Transverse colon (tissue), 4 donors: ENCODE data around the gene CNOT3.
A peak's percentile ranks its signal among the peaks of the same experiment; 100 is the strongest.

Source experiments
- EP300 ChIP-seq: sonication (generic); formaldehyde crosslinking; IDR thresholded peaks from one replicate; pipeline ENCODE4 v1.6.1; 2017; ENCODE audit warnings: antibody characterized with exemption, low read depth
- POLR2A ChIP-seq: fragments of 450-650 bp; IDR thresholded peaks from one replicate; pipeline ENCODE4 v1.6.1; 2016; ENCODE audit warnings: antibody characterized with exemption, mild to moderate bottlenecking, moderate library complexity
- POLR2AphosphoS5 ChIP-seq, 3 donors: sonication (generic); formaldehyde crosslinking; IDR thresholded peaks; one replicate each; pipeline ENCODE4 v1.6.1; 2016; ENCODE audit warnings: antibody characterized with exemption in 3 of 3
- TF ChIP-seq, protein P1 (sequence below), 5 experiments: fragments of 200-600 bp in 3 of 5; fragments of 450-650 bp in 2 of 5; sonication (generic) in 3 of 5; IDR thresholded peaks; 1 replicate in 2 of 5; 2 replicates in 3 of 5; pipeline ENCODE4 v1.5.1; 2016 to 2017; ENCODE audit warnings: antibody characterized with exemption in 5 of 5, inconsistent platforms in 3 of 5, mild to moderate bottlenecking in 2 of 5, moderate library complexity in 1 of 5

DNA sequence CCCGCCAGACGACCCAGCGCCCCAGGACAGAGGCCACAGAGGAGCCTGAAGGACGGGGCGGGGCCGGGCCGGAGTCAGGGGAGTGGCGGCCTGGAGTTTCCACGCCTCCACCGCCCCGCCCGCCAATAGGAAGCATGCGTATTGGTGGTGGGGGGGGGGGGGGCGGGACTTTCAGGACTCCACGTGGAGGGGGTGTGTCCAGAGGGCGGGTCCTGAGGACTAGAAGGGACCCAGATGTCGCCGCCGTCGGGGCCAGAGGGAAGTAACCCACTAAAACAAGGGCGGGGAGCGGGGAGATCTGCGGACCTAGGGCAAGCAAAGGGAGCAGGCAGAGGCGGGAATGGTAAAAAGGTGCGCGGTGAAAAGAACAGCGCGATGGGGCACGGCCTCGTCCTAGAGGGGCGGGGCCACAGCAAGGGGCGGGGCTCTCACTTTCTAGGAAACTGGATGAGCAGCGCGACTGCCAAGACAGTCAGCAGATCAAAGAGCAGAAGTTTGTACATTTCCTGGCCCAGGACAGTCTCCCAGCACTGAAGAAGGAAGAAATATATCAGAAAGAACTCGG is 24.8 kb downstream of the CNOT3 start:
- TF ChIP-seq, protein P1, sequence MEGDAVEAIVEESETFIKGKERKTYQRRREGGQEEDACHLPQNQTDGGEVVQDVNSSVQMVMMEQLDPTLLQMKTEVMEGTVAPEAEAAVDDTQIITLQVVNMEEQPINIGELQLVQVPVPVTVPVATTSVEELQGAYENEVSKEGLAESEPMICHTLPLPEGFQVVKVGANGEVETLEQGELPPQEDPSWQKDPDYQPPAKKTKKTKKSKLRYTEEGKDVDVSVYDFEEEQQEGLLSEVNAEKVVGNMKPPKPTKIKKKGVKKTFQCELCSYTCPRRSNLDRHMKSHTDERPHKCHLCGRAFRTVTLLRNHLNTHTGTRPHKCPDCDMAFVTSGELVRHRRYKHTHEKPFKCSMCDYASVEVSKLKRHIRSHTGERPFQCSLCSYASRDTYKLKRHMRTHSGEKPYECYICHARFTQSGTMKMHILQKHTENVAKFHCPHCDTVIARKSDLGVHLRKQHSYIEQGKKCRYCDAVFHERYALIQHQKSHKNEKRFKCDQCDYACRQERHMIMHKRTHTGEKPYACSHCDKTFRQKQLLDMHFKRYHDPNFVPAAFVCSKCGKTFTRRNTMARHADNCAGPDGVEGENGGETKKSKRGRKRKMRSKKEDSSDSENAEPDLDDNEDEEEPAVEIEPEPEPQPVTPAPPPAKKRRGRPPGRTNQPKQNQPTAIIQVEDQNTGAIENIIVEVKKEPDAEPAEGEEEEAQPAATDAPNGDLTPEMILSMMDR (IDR thresholded peaks at IDR 0.05), result no peak
- peak; percentile 41 to 50 (median 43) for TF ChIP-seq POLR2AphosphoS5 (IDR thresholded peaks at IDR 0.05)
- TF ChIP-seq POLR2A, result no peak
- TF ChIP-seq EP300, result no peak
